Osteoblast (primary cell): ENCODE data around the gene DIAPH3. TPM values are rescaled to one million over a fixed set of nuclear protein-coding genes. Genes with fewer than 3 reads are reported as not detected.

Experiments
- DNase-seq: peaks from one replicate; pipeline ENCODE4 v3.0.0; 2011; ENCODE audit warnings: low spot score, mixed read lengths; ENCODE audit not compliant: insufficient read length; ENCODE audit errors: missing footprints
- H2AFZ ChIP-seq: 2 replicates; pipeline ENCODE4 v1.6.0; 2011; ENCODE audit warnings: mild to moderate bottlenecking, low read length
- H3K27ac ChIP-seq: 2 replicates; pipeline ENCODE4 v1.5.1; 2011; ENCODE audit warnings: mild to moderate bottlenecking, low read depth, low read length, moderate library complexity
- H3K27me3 ChIP-seq: 2 replicates; pipeline ENCODE4 v1.6.0; 2012; ENCODE audit warnings: mild to moderate bottlenecking, control low read depth, inconsistent platforms, low read length, moderate library complexity; ENCODE audit not compliant: insufficient read depth
- H3K36me3 ChIP-seq: 2 replicates; pipeline ENCODE4 v1.5.1; 2011; ENCODE audit warnings: mild to moderate bottlenecking, low read length, control low read depth, moderate library complexity; ENCODE audit not compliant: insufficient read depth
- H3K4me1 ChIP-seq: 2 replicates; pipeline ENCODE4 v1.5.1; 2011; ENCODE audit warnings: mild to moderate bottlenecking, low read length, control low read depth, moderate library complexity; ENCODE audit not compliant: insufficient read depth
- H3K4me2 ChIP-seq: 2 replicates; pipeline ENCODE4 v1.6.0; 2011; ENCODE audit warnings: mild to moderate bottlenecking, low read length; ENCODE audit not compliant: insufficient read depth
- H3K4me3 ChIP-seq: fragments of 200-600 bp; sonication (generic); 3 replicates; pipeline ENCODE4 v1.5.1; 2012; ENCODE audit warnings: mild to moderate bottlenecking, low read length, inconsistent platforms; ENCODE audit not compliant: insufficient read depth
- H3K79me2 ChIP-seq: 2 replicates; pipeline ENCODE4 v1.6.0; 2012; ENCODE audit warnings: mild to moderate bottlenecking, low read length, control low read depth, inconsistent platforms; ENCODE audit not compliant: insufficient read depth
- H3K9me3 ChIP-seq: 2 replicates; pipeline ENCODE4 v1.5.1; 2011; ENCODE audit warnings: low read depth, low read length, control low read depth
- H4K20me1 ChIP-seq: 2 replicates; pipeline ENCODE4 v1.6.0; 2012; ENCODE audit warnings: mild to moderate bottlenecking, low read length, control low read depth; ENCODE audit not compliant: insufficient read depth
- CTCF ChIP-seq: IDR thresholded peaks from 2 replicates; pipeline ENCODE4 v1.5.1; 2011; ENCODE audit warnings: mild to moderate bottlenecking, low read depth, low read length, moderate library complexity; ENCODE audit errors: extremely low read depth
- total RNA-seq: library from RNA; depleted of rRNA; stranded (reverse); fragments of >200 nt; gene quantifications from 2 replicates; pipeline ENCODE4 v1.2.3, GENCODE V29; 2012

Gene DIAPH3
- total RNA-seq, 1 donor: 8.3 TPM

- Histone ChIP-seq H3K79me2 (no peaks in the 10 kb centered on the region), H3K4me1 (no peaks in the 10 kb centered on the region), H3K27ac (no peak overlapping the region), H3K27me3 (no peaks in the 10 kb centered on the region), H3K36me3 (no peaks in the 10 kb centered on the region), H3K4me2 (no peak overlapping the region), H3K4me3 (no peak overlapping the region), H4K20me1 (no peaks in the 10 kb centered on the region), H2AFZ (no peak overlapping the region), H3K9me3 (no peaks in the 10 kb centered on the region)
- TF ChIP-seq CTCF: no peak
- DNase-seq: no peak
These were observed 430.0 kb downstream of the DIAPH3 start for GRCh38 chr13:59733744-59734143.

GRCh38 chr13:59730026-59730425, 433.7 kb downstream of the DIAPH3 start:
- H2AFZ ChIP-seq: no peak overlapping the region
- H3K4me3 ChIP-seq: no peak overlapping the region
- no peaks in the 10 kb centered on the region for H3K27me3 ChIP-seq
- no peaks in the 10 kb centered on the region for H4K20me1 ChIP-seq
- H3K4me2 ChIP-seq: no peak overlapping the region
- no peak for DNase-seq
- no peak for TF ChIP-seq CTCF
- H3K9me3 ChIP-seq: no peaks in the 10 kb centered on the region
- H3K79me2 ChIP-seq: no peaks in the 10 kb centered on the region
- H3K27ac ChIP-seq: peak overlapping the region; percentile 29
- no peaks in the 10 kb centered on the region for H3K4me1 ChIP-seq
- H3K36me3 ChIP-seq: no peaks in the 10 kb centered on the region

- TF ChIP-seq CTCF: no peak
- Histone ChIP-seq H3K4me1 (no peaks in the 10 kb centered on the region), H3K9me3 (no peaks in the 10 kb centered on the region), H4K20me1 (no peaks in the 10 kb centered on the region), H2AFZ (no peak overlapping the region), H3K27ac (peak overlapping the region; percentile 29), H3K27me3 (no peaks in the 10 kb centered on the region), H3K36me3 (no peaks in the 10 kb centered on the region), H3K4me2 (no peak overlapping the region), H3K4me3 (no peak overlapping the region), H3K79me2 (no peaks in the 10 kb centered on the region)
- DNase-seq: no peak
These were observed 434.7 kb downstream of the DIAPH3 start for GRCh38 chr13:59728896-59729545.

GRCh38 chr13:59721926-59722910, 441.5 kb downstream of the DIAPH3 start:
- H3K4me2 ChIP-seq: no peak overlapping the region
- no peaks in the 10 kb centered on the region for H4K20me1 ChIP-seq
- H3K27me3 ChIP-seq: no peaks in the 10 kb centered on the region
- H3K9me3 ChIP-seq: no peaks in the 10 kb centered on the region
- H3K36me3 ChIP-seq: no peaks in the 10 kb centered on the region
- no peak for TF ChIP-seq CTCF
- H3K27ac ChIP-seq: no peak overlapping the region
- H3K4me3 ChIP-seq: no peak overlapping the region
- no peaks in the 10 kb centered on the region for H3K4me1 ChIP-seq
- no peak overlapping the region for H2AFZ ChIP-seq
- no peaks in the 10 kb centered on the region for H3K79me2 ChIP-seq
- no peak for DNase-seq
